HG02840 (cell line): Measurements from ENCODE around the gene SPHK2.
"Not testable (repeated sequence)": the region's sequence is repeated elsewhere in the genome, so short reads cannot be mapped to it uniquely, and the experiment has no call there.

Source experiments
- ATAC-seq: cut with Tn5 transposase; IDR thresholded peaks from one replicate; pipeline ENCODE4 v1.9.1; 2021; ENCODE audit warnings: mild to moderate bottlenecking, moderate library complexity, moderate number of reproducible peaks; ENCODE audit not compliant: unreplicated experiment, low FRiP score

The SPHK2 gene

DNA sequence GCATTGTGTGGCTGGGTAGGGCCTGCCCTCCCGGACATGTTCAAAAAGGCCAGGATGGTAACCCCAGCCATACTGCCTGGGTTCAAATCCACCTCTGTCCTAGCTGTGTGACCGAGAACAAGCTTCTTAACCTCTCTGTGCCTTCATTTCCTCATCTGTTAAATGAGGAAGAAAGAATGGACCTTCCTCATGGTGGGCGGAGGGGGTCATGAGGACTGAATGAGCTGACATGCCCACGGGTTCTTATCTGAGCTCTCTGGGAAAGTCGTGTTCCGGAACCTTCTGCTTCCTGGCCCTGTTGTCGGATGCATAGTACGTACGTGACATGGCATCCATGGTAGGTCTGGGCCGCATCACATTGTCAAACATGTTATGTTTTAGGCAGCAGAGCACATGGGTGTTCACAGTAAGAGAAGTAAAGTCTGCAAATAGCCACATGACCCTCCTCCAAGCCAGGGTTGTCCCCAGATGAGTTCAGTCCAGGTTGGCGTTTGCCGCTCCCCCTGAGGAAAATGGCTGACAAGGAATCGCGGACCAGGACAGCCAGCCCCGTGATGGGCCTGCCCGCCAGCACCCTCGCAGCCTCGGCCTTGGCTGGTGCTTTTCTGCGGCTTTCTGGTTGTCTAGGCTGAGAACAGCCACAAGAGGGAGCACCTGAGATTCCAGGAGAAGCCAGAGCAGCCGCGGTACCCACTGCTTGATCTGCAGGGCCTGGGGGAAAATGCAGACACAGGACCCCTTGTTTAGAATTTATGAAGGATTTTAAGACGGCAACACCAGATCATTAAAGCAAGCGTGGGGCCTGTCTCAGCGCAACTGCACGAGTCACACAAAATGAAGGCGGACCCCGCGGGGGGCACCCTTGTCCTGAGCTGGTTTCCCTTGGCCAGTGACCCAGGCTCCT, 55.9 kb downstream of the SPHK2 start:
- ATAC-seq: no peak

DNA sequence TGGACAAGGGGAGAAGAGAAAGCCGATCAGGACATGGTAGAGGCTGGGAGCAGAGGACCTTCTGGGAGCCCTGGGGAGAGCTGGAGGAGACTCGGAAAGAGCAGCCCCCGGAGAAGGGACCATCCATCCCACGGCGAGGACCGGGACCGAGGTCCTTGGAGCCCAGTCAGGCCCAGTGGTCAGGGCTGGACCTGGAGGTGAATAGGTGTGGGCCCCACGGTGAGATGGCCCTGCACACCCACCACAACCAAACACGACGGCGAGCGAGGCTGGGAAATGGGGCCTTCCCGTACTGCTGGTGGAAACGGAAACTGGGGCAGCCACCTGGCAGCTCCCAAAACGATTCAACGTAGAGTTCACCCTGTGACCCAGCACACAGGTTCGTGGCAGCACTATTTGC, 57.2 kb downstream of the SPHK2 start:
- no peak for ATAC-seq

GRCh38 chr19:48676887-48677286, 57.6 kb downstream of the SPHK2 start:
- ATAC-seq: no peak

- no peak for ATAC-seq
Observed at GRCh38 chr19:48678201-48678600, 58.9 kb downstream of the SPHK2 start.

DNA sequence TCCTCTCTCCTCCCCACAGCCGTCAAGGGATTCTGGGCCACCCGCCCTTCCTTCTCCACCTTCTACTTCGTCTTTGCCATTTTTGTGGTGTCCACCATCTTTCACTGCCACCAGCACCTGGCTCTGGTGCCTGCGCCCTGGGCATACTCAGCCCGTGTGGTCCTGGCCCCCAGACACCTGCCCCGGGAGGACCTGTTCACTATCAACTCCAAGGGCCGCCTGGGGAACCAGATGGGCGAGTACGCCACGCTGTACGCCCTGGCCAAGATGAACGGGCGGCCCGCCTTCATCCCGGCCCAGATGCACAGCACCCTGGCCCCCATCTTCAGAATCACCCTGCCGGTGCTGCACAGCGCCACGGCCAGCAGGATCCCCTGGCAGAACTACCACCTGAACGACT, 60.7 kb downstream of the SPHK2 start:
- not testable (repeated sequence) for ATAC-seq
